ENCODE results near the gene PARP3.
"Not testable (repeated sequence)": the region's sequence is repeated elsewhere in the genome, so short reads cannot be mapped to it uniquely, and the experiment has no call there.

PARP3 gene

GRCh38 chr3:51987568-51987967, 45.4 kb downstream of the PARP3 start:
- no peak for DNase-seq (ENCODE audit: low read depth)
- no peak for TF ChIP-seq CTCF (IDR thresholded peaks at IDR 0.05; ENCODE audit: low read depth, low read length, missing control alignments)
- H3K4me3 ChIP-seq (ENCODE audit: low read depth, low read length) = no peak overlapping the region

- H3K4me3 ChIP-seq (ENCODE audit: low read depth, low read length) = no peak overlapping the region
- TF ChIP-seq CTCF (IDR thresholded peaks at IDR 0.05; ENCODE audit: low read depth, low read length, missing control alignments) = no peak
- DNase-seq (ENCODE audit: low read depth) = no peak
Observed at GRCh38 chr3:51988286-51989146, 46.4 kb downstream of the PARP3 start.

DNA sequence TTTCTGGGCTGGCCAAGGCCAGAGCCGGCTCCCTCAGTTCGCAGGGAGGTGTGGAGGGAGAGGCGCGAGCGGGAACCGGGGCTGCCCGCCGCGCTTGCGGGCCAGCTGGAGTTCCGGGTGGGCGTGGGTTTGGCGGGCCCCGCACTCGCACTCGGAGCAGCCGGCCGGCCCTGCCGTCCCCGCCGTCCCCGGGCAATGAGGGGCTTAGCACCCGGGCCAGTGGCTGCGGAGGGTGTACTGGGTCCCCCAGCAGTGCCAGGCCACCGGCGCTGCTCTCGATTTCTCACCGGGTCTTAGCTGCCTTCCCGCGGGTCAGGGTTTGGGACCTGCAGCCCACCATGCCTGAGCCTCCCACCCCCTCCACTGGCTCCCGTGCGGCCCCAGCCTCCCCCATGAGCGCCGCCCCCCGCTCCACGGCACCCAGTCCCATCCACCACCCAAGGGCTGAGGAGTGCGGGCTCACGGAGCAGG, 48.4 kb downstream of the PARP3 start:
- not testable (repeated sequence) for DNase-seq (ENCODE audit: low read depth); H3K4me3 ChIP-seq (ENCODE audit: low read depth, low read length)

DNA sequence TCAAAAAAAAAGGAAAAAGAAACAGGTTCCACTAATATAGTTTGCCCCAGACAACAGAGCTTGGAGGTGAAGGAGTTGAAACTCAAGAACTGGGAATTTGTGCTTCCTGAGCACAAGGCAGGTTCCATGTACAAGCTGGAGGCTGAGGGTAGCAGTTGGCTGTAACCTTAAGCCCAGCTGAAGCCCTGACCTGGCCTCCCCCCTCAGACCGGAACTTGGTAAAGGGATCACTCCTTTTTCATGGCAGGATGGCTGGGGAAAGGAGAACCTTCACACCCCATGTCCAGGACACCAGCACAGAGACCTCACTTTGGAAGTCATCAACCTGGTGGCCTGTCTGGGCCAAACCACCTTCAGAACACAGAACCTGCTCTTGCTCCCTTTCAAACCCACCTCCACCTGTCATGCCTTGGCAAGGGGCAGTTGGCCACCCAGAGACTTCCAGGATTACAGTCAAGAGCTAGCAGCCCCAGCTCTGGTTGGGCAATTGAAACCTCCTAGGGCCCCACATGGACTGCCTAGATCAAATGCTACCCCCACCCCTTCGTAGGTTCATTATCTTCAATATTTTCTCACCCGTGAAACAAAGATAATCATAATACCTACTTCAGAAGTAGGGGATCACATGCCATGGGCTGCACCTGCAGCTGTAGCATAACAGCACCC, 50.0 kb downstream of the PARP3 start:
- TF ChIP-seq CTCF (IDR thresholded peaks at IDR 0.05; ENCODE audit: low read depth, low read length, missing control alignments) = no peak
- H3K4me3 ChIP-seq (ENCODE audit: low read depth, low read length) = no peak overlapping the region
- no peak for DNase-seq (ENCODE audit: low read depth)

GRCh38 chr3:51993657-51994056, 51.5 kb downstream of the PARP3 start:
- not testable (repeated sequence) for H3K4me3 ChIP-seq (ENCODE audit: low read depth, low read length); DNase-seq (ENCODE audit: low read depth)

- no peak for TF ChIP-seq CTCF (IDR thresholded peaks at IDR 0.05; ENCODE audit: low read depth, low read length, missing control alignments)
- DNase-seq (ENCODE audit: low read depth) = no peak
- peak overlapping the region; percentile 87 for H3K4me3 ChIP-seq (ENCODE audit: low read depth, low read length)
Observed at GRCh38 chr3:51994530-51994929, 52.4 kb downstream of the PARP3 start.

GRCh38 chr3:51995346-51996163, 53.4 kb downstream of the PARP3 start, which contains the start of gene RPL29:
RPL29 (minus strand) TSS chr3:51995895; CDS start chr3:51995461, 434 bp downstream.
- DNase-seq (ENCODE audit: low read depth) = peak; percentile 92
- TF ChIP-seq CTCF (IDR thresholded peaks at IDR 0.05; ENCODE audit: low read depth, low read length, missing control alignments) = no peak
- H3K4me3 ChIP-seq (ENCODE audit: low read depth, low read length) = peak within 1 kb of the TSS; percentile 87
